Left lung (tissue), 10 donors: ENCODE measurements around the gene B4GALNT2. TPM values are rescaled to one million over a fixed set of nuclear protein-coding genes. Genes with fewer than 3 reads are reported as not detected.

Source experiments
- ATAC-seq: fragments of 200-7000 bp; cut with Tn5 transposase; one replicate; pipeline ENCODE4 v1.9.1; 2020; ENCODE audit warnings: moderate library complexity
- DNase-seq, 4 donors: peaks; one replicate each; pipeline ENCODE4 v3.0.0-alpha.2; 2013 to 2020
- H3K27ac ChIP-seq, 2 donors: fragments of 200-600 bp; sonication (generic) in 1 of 2; one replicate each; pipeline versions ENCODE4 v1.5.0 to v1.8.0; 2020 to 2021
- H3K27me3 ChIP-seq, 2 donors: fragments of 200-600 bp; sonication (generic) in 1 of 2; one replicate each; pipeline versions ENCODE4 v1.5.0 to v1.8.0; 2020 to 2021
- H3K36me3 ChIP-seq, 2 donors: fragments of 200-600 bp; sonication (generic) in 1 of 2; one replicate each; pipeline versions ENCODE4 v1.5.0 to v1.8.0; 2020 to 2021
- H3K4me1 ChIP-seq, 2 donors: fragments of 200-600 bp; one replicate each; pipeline ENCODE4 v1.8.0; 2021
- H3K4me3 ChIP-seq, 2 donors: fragments of 200-600 bp; sonication (generic) in 1 of 2; one replicate each; pipeline versions ENCODE4 v1.5.0 to v1.8.0; 2020 to 2021; ENCODE audit warnings: mild to moderate bottlenecking in 1 of 2
- H3K9me3 ChIP-seq, 2 donors: fragments of 200-600 bp; sonication (generic) in 1 of 2; one replicate each; pipeline versions ENCODE4 v1.5.0 to v1.8.0; 2020 to 2021
- intact Hi-C, 2 donors: fragments of 100-400 bp; cut with DNase I; formaldehyde crosslinking; loops; one replicate each; pipeline versions ENCODE4 v1.11.2 to v1.14.2; 2022
- polyA plus RNA-seq, 6 donors: library from polyadenylated mRNA; unstranded; fragments of 120-200 nt; gene quantifications; one replicate each; pipeline ENCODE4 v1.2.1, GENCODE V29; 2013; ENCODE audit not compliant: insufficient read length in 6 of 6
- total RNA-seq, 2 donors: library from RNA; stranded (reverse); fragmentation: NEBNext Ultra II Directional; extraction: Animal tissue kit (Norgen Biotek cat#: 25700); gene quantifications; one replicate each; pipeline ENCODE4 v1.2.1, GENCODE V29; 2021
- TF ChIP-seq, protein P1 (sequence below), 2 donors: fragments of 200-600 bp; sonication (generic) in 1 of 2; IDR thresholded peaks; one replicate each; pipeline versions ENCODE4 v1.5.0 to v1.8.0; 2021; ENCODE audit warnings: antibody characterized with exemption in 2 of 2
- donor health status: DM: no; HTN: yes; CAD: no.
- donor health status: DM: no; HTN: no; CAD: no.

Gene B4GALNT2
- total and polyA plus RNA-seq, 8 donors: 0.16 to 0.87 (median 0.58) TPM

DNA sequence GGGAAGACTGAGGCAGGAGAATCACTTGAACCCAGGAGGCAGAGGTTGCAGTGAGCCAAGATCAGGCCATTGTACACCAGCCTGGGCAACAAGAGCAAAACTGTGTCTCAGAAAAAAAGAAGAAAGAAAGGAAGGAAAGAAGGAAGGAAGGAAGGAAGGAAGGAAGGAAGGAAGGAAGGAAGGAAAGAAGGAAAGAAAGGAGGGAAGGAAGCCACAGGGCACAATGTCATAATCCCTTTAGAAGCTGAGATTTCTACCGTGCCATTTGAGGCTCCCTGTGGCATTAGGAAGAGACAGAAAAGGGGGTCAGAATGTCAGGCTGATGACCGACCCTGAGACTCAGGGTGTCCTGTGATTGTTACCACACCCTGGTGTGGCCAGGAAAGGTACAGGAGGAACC lies 71.2 kb downstream of the B4GALNT2 start:
- ATAC-seq (no peak), DNase-seq (no peak)
- Histone ChIP-seq H3K27me3 (no peaks in the 10 kb centered on the region), H3K27ac (no peak overlapping the region), H3K9me3 (no peaks in the 10 kb centered on the region), H3K4me3 (no peak overlapping the region), H3K36me3 (no peaks in the 10 kb centered on the region), H3K4me1 (peaks cover 0 to 10% of the 10 kb centered on the region in 2 donors)
- intact Hi-C loops: no loop called here
- TF ChIP-seq, protein P1, sequence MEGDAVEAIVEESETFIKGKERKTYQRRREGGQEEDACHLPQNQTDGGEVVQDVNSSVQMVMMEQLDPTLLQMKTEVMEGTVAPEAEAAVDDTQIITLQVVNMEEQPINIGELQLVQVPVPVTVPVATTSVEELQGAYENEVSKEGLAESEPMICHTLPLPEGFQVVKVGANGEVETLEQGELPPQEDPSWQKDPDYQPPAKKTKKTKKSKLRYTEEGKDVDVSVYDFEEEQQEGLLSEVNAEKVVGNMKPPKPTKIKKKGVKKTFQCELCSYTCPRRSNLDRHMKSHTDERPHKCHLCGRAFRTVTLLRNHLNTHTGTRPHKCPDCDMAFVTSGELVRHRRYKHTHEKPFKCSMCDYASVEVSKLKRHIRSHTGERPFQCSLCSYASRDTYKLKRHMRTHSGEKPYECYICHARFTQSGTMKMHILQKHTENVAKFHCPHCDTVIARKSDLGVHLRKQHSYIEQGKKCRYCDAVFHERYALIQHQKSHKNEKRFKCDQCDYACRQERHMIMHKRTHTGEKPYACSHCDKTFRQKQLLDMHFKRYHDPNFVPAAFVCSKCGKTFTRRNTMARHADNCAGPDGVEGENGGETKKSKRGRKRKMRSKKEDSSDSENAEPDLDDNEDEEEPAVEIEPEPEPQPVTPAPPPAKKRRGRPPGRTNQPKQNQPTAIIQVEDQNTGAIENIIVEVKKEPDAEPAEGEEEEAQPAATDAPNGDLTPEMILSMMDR (IDR thresholded peaks at IDR 0.05): no peak

DNA sequence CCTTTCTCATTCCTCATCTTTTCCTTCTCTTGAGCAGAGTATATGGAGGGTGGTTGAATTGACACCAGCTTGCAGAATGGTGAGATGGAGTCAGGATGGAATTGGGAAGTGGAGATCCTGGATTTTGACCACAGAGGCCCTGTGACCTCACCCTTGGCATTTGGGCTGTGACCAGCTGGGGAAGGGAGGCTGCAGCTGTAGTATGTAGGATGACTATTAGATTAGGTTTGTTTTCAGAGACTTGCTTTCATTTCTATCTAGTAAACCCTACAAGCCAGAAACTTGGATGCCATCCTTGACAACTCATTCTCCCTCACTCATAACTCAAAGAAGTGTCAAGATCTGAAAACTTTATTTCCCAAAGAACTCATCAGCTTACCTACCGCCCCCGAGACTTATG lies 71.9 kb downstream of the B4GALNT2 start:
- H3K36me3 ChIP-seq: no peaks in the 10 kb centered on the region
- peaks cover 0 to 5% of the 10 kb centered on the region in 2 donors for H3K27me3 ChIP-seq
- H3K9me3 ChIP-seq: no peaks in the 10 kb centered on the region
- intact Hi-C loops: no loop called here
- H3K4me3 ChIP-seq: no peak overlapping the region
- TF ChIP-seq, protein P1 (IDR thresholded peaks at IDR 0.05): no peak
- H3K4me1 ChIP-seq: peaks cover 0 to 17% of the 10 kb centered on the region in 2 donors
- ATAC-seq (no peak), DNase-seq (no peak)
- H3K27ac ChIP-seq: no peak overlapping the region

DNA sequence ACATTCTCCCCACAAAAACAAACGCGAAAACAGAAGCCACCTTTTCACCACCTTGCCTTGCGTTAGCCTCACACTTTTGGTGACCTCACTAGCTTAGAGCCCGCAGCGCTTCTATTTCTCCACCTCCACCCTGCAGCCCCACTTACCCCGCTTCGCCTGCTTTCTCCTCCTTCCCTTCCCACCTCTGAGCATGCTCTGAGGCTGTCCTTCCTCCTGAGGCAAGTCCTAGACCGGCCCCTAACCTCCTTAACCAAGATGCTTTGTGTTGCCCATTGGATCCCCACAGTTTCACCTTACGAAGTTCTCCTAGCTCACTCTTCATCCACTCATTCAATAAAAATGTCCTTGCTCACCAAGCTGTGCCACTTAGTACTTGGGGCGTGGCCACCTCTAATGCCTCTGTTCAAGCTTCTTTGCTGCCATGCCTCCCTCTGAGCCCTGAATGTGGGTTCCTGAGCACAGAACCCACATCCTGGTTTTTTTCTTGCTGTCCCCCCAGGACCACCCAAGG lies 76.5 kb downstream of the B4GALNT2 start:
- H3K27ac ChIP-seq: peak overlapping the region; percentile 67 to 79
- no peak for DNase-seq
- H3K9me3 ChIP-seq: no peaks in the 10 kb centered on the region
- TF ChIP-seq, protein P1 (IDR thresholded peaks at IDR 0.05): no peak
- no peaks in the 10 kb centered on the region for H3K36me3 ChIP-seq
- H3K27me3 ChIP-seq: peaks cover 0 to 22% of the 10 kb centered on the region in 2 donors
- H3K4me1 ChIP-seq: peaks cover 0 to 56% of the 10 kb centered on the region in 2 donors
- intact Hi-C loops: no loop called here
- ATAC-seq: peak; percentile 23
- H3K4me3 ChIP-seq: peak overlapping the region in 1 of 2 donors; percentile 56

DNA sequence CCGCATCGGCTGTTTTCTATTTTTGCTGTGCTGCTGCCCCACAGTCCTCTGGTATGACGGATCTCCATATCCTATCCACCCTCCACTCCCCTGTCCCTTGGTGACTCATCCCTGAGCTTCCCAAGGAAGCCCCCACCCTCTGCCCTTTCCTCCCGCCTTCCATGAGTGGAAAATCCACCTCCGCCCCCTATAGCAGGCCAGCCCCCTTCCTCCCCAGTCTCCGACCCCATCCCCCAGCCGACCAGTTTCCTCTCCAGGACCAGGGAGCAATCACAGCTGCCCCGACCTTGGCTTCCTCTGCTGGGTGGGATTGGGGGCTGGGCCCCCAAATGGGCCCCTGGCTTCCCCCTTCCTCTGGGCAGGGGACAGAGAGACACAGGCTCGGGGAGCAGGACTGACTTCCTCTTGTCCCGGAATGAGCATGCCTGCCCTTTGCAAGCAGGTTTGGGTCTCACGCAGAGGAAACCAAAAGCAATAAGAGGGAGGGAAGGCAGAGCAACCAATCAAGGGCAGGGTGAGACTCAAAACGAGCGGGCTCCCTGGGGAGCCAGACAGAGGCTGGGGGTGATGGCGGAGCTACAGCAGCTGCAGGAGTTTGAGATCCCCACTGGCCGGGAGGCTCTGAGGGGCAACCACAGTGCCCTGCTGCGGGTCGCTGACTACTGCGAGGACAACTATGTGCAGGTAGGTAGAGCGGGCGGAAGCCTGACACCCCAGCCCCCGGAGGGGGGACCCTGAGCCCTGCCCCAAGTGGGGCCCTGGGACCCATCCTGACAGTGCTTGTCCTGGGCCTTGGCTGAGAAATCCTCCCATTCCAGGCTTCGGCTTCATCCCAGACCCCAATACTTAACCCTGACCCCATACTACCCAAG lies 77.8 kb downstream of the B4GALNT2 start, which contains the start of the genes ABI3 and GNGT2:
TSS of gene ABI3 (plus strand) at position 550 of the 872 bp plus-strand sequence. CDS start at position 568, 18 bp downstream.
TSS of gene GNGT2 (minus strand) at position 417 of the 872 bp plus-strand sequence. CDS start 3,152 bp downstream, outside the sequence.
- Histone ChIP-seq H3K4me1 (peaks cover 0 to 68% of the 10 kb centered on the region in 2 donors), H3K27me3 (peaks cover 0 to 22% of the 10 kb centered on the region in 2 donors), H3K36me3 (no peaks in the 10 kb centered on the region), H3K9me3 (no peaks in the 10 kb centered on the region), H3K4me3 (peak within 1 kb of the TSS; percentile 13 to 56), H3K27ac (peak within 1 kb of the TSS; percentile 67 to 79)
- ATAC-seq (peak; percentile 72), DNase-seq (peak; percentile 46 to 77 (median 64))
- intact Hi-C loops: no loop called here
- TF ChIP-seq, protein P1 (IDR thresholded peaks at IDR 0.05): no peak

DNA sequence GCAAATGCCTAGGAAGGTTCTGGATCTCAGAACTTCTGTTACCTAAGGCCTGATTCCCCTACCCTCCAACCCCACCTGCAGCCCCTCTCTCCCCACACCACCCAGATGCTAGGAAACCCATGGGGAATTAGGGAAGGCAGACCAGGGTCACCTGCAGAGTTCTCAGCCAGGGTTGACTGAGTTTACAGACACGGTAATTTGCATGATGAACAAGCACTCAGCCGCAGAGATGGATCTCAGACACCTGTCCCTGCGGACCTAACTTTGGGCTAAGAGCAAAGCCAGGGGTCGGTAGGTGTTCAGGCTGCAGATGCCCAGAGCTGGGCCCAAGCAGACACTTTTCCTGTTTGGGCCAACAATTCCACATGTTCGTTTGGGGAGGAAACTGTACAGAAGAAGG lies 80.8 kb downstream of the B4GALNT2 start:
- peak overlapping the region in 1 of 2 donors; percentile 56 for H3K4me3 ChIP-seq
- intact Hi-C loops: no loop called here
- peaks cover 4 to 90% of the 10 kb centered on the region in 2 donors for H3K4me1 ChIP-seq

More for the DNA sequence above, 80.8 kb downstream of the B4GALNT2 start:
- Histone ChIP-seq H3K27ac (peak overlapping the region; percentile 1 to 79), H3K36me3 (no peaks in the 10 kb centered on the region), H3K9me3 (no peaks in the 10 kb centered on the region), H3K27me3 (peaks cover 0 to 22% of the 10 kb centered on the region in 2 donors)
- ATAC-seq (no peak), DNase-seq (no peak)
- TF ChIP-seq, protein P1 (IDR thresholded peaks at IDR 0.05): no peak
